RWPE2 (cell line): ENCODE results near the gene NF1.

Source experiments
- ATAC-seq: fragments of 200-7000 bp; cut with Tn5 transposase; 3 replicates; pipeline ENCODE4 v1.9.1; 2021; ENCODE audit warnings: low read depth
- DNase-seq: peaks from one replicate; pipeline ENCODE4 v3.0.0-alpha.2; 2020; ENCODE audit warnings: low spot score
- H3K27ac ChIP-seq: fragments of 450-650 bp; 2 replicates; pipeline ENCODE4 v1.5.1; 2017; ENCODE audit warnings: mild to moderate bottlenecking; ENCODE audit not compliant: poor library complexity, severe bottlenecking
- H3K27me3 ChIP-seq: fragments of 250-450 bp; sonication (Bioruptor Pico); 2 replicates; pipeline ENCODE4 v1.5.1; 2021; ENCODE audit warnings: mild to moderate bottlenecking, moderate library complexity; ENCODE audit not compliant: insufficient read depth, poor library complexity, severe bottlenecking
- H3K36me3 ChIP-seq: fragments of 250-450 bp; sonication (Bioruptor Pico); 2 replicates; pipeline ENCODE4 v1.5.1; 2020; ENCODE audit warnings: low read depth, mild to moderate bottlenecking, moderate library complexity
- H3K4me1 ChIP-seq: fragments of 250-450 bp; sonication (Bioruptor Pico); 2 replicates; pipeline ENCODE4 v1.5.1; 2021; ENCODE audit warnings: mild to moderate bottlenecking, moderate library complexity; ENCODE audit not compliant: insufficient read depth, poor library complexity, severe bottlenecking
- H3K4me3 ChIP-seq: fragments of 250-450 bp; sonication (Bioruptor Pico); 2 replicates; pipeline ENCODE4 v1.5.1; 2021; ENCODE audit warnings: mild to moderate bottlenecking, moderate library complexity; ENCODE audit not compliant: severe bottlenecking
- H3K9me3 ChIP-seq: fragments of 250-450 bp; sonication (Bioruptor Pico); 2 replicates; pipeline ENCODE4 v1.5.1; 2021; ENCODE audit warnings: mild to moderate bottlenecking, moderate library complexity; ENCODE audit not compliant: severe bottlenecking
- CTCF ChIP-seq: fragments of 450-650 bp; IDR thresholded peaks from one replicate; pipeline ENCODE4 v1.5.1; 2017; ENCODE audit warnings: mild to moderate bottlenecking, moderate library complexity; ENCODE audit not compliant: poor library complexity, severe bottlenecking

Gene NF1

GRCh38 chr17:31122746-31123145 is 28.0 kb downstream of the NF1 start:
- TF ChIP-seq CTCF, result no peak
- H3K4me3 ChIP-seq, result no peak overlapping the region
- H3K27me3 ChIP-seq, result no peaks in the 10 kb centered on the region
- no peak overlapping the region for H3K27ac ChIP-seq
- no peak for ATAC-seq
- H3K9me3 ChIP-seq, result no peaks in the 10 kb centered on the region
- no peaks in the 10 kb centered on the region for H3K36me3 ChIP-seq
- no peak for DNase-seq
- no peaks in the 10 kb centered on the region for H3K4me1 ChIP-seq

GRCh38 chr17:31126318-31126717 is 31.5 kb downstream of the NF1 start:
- Histone ChIP-seq H3K4me1 (no peaks in the 10 kb centered on the region), H3K27me3 (no peaks in the 10 kb centered on the region), H3K4me3 (no peak overlapping the region), H3K36me3 (peaks cover 6% of the 10 kb centered on the region), H3K9me3 (no peaks in the 10 kb centered on the region), H3K27ac (no peak overlapping the region)
- ATAC-seq, result no peak
- no peak for TF ChIP-seq CTCF
- DNase-seq, result no peak

GRCh38 chr17:31128241-31128640 is 33.5 kb downstream of the NF1 start:
- TF ChIP-seq CTCF, result no peak
- ATAC-seq (no peak), DNase-seq (no peak)
- no peaks in the 10 kb centered on the region for H3K4me1 ChIP-seq
- peaks cover 6% of the 10 kb centered on the region for H3K36me3 ChIP-seq
- no peak overlapping the region for H3K27ac ChIP-seq
- no peaks in the 10 kb centered on the region for H3K9me3 ChIP-seq
- no peaks in the 10 kb centered on the region for H3K27me3 ChIP-seq
- no peak overlapping the region for H3K4me3 ChIP-seq

- no peak overlapping the region for H3K27ac ChIP-seq
- H3K36me3 ChIP-seq, result peaks cover 6% of the 10 kb centered on the region
- no peak overlapping the region for H3K4me3 ChIP-seq
- H3K27me3 ChIP-seq, result no peaks in the 10 kb centered on the region
- no peak for DNase-seq
- H3K4me1 ChIP-seq, result no peaks in the 10 kb centered on the region
- H3K9me3 ChIP-seq, result no peaks in the 10 kb centered on the region
- no peak for ATAC-seq
- no peak for TF ChIP-seq CTCF
These were observed 35.8 kb downstream of the NF1 start for GRCh38 chr17:31130286-31131224.

GRCh38 chr17:31131299-31131698 is 36.5 kb downstream of the NF1 start:
- Histone ChIP-seq H3K9me3 (no peaks in the 10 kb centered on the region), H3K27me3 (no peaks in the 10 kb centered on the region), H3K27ac (no peak overlapping the region), H3K36me3 (peaks cover 6% of the 10 kb centered on the region), H3K4me1 (no peaks in the 10 kb centered on the region), H3K4me3 (no peak overlapping the region)
- no peak for TF ChIP-seq CTCF
- ATAC-seq (no peak), DNase-seq (no peak)
